Esophagus squamous epithelium (tissue), 4 donors: Measurements from ENCODE around the gene OTOF.

Experiments used
- CTCF ChIP-seq, 6 experiments: fragments of 450-650 bp in 4 of 6; fragments of 200-600 bp in 2 of 6; sonication (generic) in 2 of 6; IDR thresholded peaks; one replicate each; pipeline ENCODE4 v1.5.1; 2016 to 2019; ENCODE audit warnings: antibody characterized with exemption in 6 of 6, mild to moderate bottlenecking in 4 of 6, moderate library complexity in 4 of 6
- POLR2A ChIP-seq, 4 donors: fragments of 450-650 bp; IDR thresholded peaks; one replicate each; pipeline ENCODE4 v1.6.1; 2017; ENCODE audit warnings: antibody characterized with exemption in 4 of 4, mild to moderate bottlenecking in 4 of 4, moderate library complexity in 3 of 4

GRCh38 chr2:26500406-26500805 lies 22.5 kb upstream of the OTOF start:
- TF ChIP-seq CTCF (IDR thresholded peaks at IDR 0.05), result no peak
- no peak for TF ChIP-seq POLR2A (IDR thresholded peaks at IDR 0.05)
